ENCODE measurements around the gene FRMD8. TPM values are rescaled to one million over a fixed set of nuclear protein-coding genes. Genes with fewer than 3 reads are reported as not detected.

Gene FRMD8
- total and polyA plus RNA-seq, 2 of the 8 experiments (the other 6 are each of a cell fraction or from before 2014, with no cell fraction given) = 15.0 to 19.2 TPM

DNA sequence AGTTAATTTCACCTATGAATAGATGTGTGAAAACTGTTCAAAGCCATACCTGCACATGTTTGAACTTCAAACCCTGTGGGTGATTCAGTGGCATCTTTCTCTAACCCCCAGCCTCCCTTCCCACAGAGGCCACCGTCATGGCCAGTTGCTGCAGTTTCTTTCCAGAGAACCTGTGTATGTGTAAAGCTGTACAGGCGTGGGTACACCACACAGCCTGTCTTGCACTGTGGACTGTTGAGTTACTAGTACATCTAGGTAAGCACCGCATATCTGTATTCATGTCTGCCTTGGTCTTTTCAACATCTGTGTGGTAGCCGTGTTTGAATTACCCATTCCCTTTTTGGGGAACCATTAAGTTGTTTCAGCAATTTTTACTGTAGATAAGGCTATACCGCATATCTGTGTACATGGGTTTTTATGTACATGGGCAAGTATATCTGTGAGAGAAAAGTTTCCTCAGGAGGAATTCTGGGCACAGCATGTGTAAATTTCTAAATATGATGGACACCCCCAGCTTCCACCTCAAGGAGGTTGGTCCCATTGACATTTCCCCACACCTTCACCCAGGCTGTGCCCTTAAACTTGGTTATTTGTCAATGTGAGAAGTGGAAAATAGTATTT lies 50.1 kb downstream of the FRMD8 start (continued):
- TF ChIP-seq CBX8 (IDR thresholded peaks at IDR 0.05; ENCODE audit: borderline replicate concordance, low read depth, low read length) (no peak), TCF12 (IDR thresholded peaks at IDR 0.05; ENCODE audit: low read depth, low read length) (no peak), GTF2F1 (IDR thresholded peaks at IDR 0.05; ENCODE audit: borderline replicate concordance, low read depth, low read length) (no peak)
- TF ChIP-seq, protein P1, sequence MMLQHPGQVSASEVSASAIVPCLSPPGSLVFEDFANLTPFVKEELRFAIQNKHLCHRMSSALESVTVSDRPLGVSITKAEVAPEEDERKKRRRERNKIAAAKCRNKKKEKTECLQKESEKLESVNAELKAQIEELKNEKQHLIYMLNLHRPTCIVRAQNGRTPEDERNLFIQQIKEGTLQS (IDR thresholded peaks at IDR 0.05; ENCODE audit: insufficient read depth, low read depth, low read length) = no peak

Data from H1 (cell line).